HG02588 (cell line): ENCODE results near the gene CLEC10A.
"Not testable (repeated sequence)": the region's sequence is repeated elsewhere in the genome, so short reads cannot be mapped to it uniquely, and the experiment has no call there.

ENCODE experiments used
- ATAC-seq: cut with Tn5 transposase; IDR thresholded peaks from one replicate; pipeline ENCODE4 v1.9.1; 2021; ENCODE audit warnings: mild to moderate bottlenecking, moderate library complexity; ENCODE audit not compliant: unreplicated experiment

CLEC10A gene

GRCh38 chr17:7078711-7079110 is 1.3 kb downstream of the CLEC10A start:
- no peak for ATAC-seq

- no peak for ATAC-seq
Measured at GRCh38 chr17:7077911-7078546, 2.0 kb downstream of the CLEC10A start.

GRCh38 chr17:7074931-7075330 is 5.1 kb downstream of the CLEC10A start:
- no peak for ATAC-seq

- ATAC-seq = no peak
Measured at GRCh38 chr17:7072406-7072805, 7.6 kb downstream of the CLEC10A start.

GRCh38 chr17:7070712-7071111 is 9.3 kb downstream of the CLEC10A start:
- ATAC-seq = no peak

- no peak for ATAC-seq
Measured at GRCh38 chr17:7068268-7068667, 11.8 kb downstream of the CLEC10A start.

GRCh38 chr17:7067198-7067597 is 12.9 kb downstream of the CLEC10A start:
- ATAC-seq = no peak

GRCh38 chr17:7064261-7064660 is 15.8 kb downstream of the CLEC10A start:
- ATAC-seq = no peak

- ATAC-seq = no peak
Measured at GRCh38 chr17:7063518-7064094, 16.4 kb downstream of the CLEC10A start.

- no peak for ATAC-seq
Measured at GRCh38 chr17:7060165-7060891, 19.7 kb downstream of the CLEC10A start.

GRCh38 chr17:7058831-7059447 is 21.1 kb downstream of the CLEC10A start:
- ATAC-seq = no peak

- ATAC-seq = no peak
Measured at GRCh38 chr17:7056386-7056785, 23.7 kb downstream of the CLEC10A start.

- ATAC-seq = not testable (repeated sequence)
Measured at GRCh38 chr17:7050583-7050982, 29.5 kb downstream of the CLEC10A start.

GRCh38 chr17:7048968-7049367 is 31.1 kb downstream of the CLEC10A start:
- ATAC-seq = no peak

GRCh38 chr17:7047566-7047965 is 32.5 kb downstream of the CLEC10A start:
- no peak for ATAC-seq

GRCh38 chr17:7046725-7047397 is 33.2 kb downstream of the CLEC10A start:
- ATAC-seq = not testable (repeated sequence)

GRCh38 chr17:7046127-7046724 is 33.8 kb downstream of the CLEC10A start:
- no peak for ATAC-seq

- no peak for ATAC-seq
Measured at GRCh38 chr17:7045492-7046126, 34.4 kb downstream of the CLEC10A start.

GRCh38 chr17:7043497-7044198 is 36.4 kb downstream of the CLEC10A start, which contains the start of gene SLC16A11:
Gene SLC16A11 (minus strand): TSS chr17:7044092. CDS start chr17:7043513, 579 bp downstream.
- ATAC-seq = no peak

- no peak for ATAC-seq
Measured at GRCh38 chr17:7043182-7043496, 36.9 kb downstream of the CLEC10A start.
